Left ventricle myocardium superior (tissue), 1 donor: ENCODE data around the gene CDK6. TPM values are rescaled to one million over a fixed set of nuclear protein-coding genes. Genes with fewer than 3 reads are reported as not detected.
"Not testable (repeated sequence)": the region's sequence is repeated elsewhere in the genome, so short reads cannot be mapped to it uniquely, and the experiment has no call there.

Source experiments
- ATAC-seq: fragments of 200-7000 bp; cut with Tn5 transposase; one replicate; pipeline ENCODE4 v1.9.1; 2020; ENCODE audit warnings: mild to moderate bottlenecking, moderate library complexity
- DNase-seq: peaks from one replicate; pipeline ENCODE4 v3.0.0-alpha.2; 2020
- intact Hi-C: fragments of 100-400 bp; cut with micrococcal nuclease; formaldehyde crosslinking; loops from one replicate; pipeline ENCODE4 v1.11.0; 2022
- long read RNA-seq: library from polyadenylated mRNA; unstranded; transcript quantifications from one replicate; pipeline ENCODE4 v2.0.0, GENCODE V29; 2021
- total RNA-seq: library from RNA; stranded (reverse); fragmentation: NEBNext Ultra II Directional; extraction: Animal tissue kit (Norgen Biotek cat#: 25700); gene quantifications from one replicate; pipeline ENCODE4 v1.2.1, GENCODE V29; 2021
- donor health status: DM: no; HTN: yes; CAD: no; lungs with severe emphysema.

Gene CDK6
- 27.5 TPM for total RNA-seq
- long read RNA-seq, full-length matches to known transcripts = 2 of 18 reads
- long read RNA-seq, partial matches to known transcripts = 9 of 18 reads
- long read RNA-seq, other reads (novel, unspliced or antisense) = 7 of 18 reads

GRCh38 chr7:92836489-92836999 lies at the start of gene CDK6:
Gene CDK6 (minus strand): TSS chr7:92836573. CDS start chr7:92833323, 3,250 bp downstream.
- intact Hi-C loops = no loop called here
- DNase-seq (peak; percentile 74), ATAC-seq (peak; percentile 53)

GRCh38 chr7:92886039-92886438 lies 49.7 kb upstream of the CDK6 start:
- ATAC-seq, DNase-seq, intact Hi-C loops: not testable (repeated sequence)

- no peak for ATAC-seq
- intact Hi-C loops = no loop called here
- no peak for DNase-seq
Observed at GRCh38 chr7:92884218-92884617, 47.8 kb upstream of the CDK6 start.

- no peak for DNase-seq
- intact Hi-C loops = no loop called here
- ATAC-seq = no peak
Observed at GRCh38 chr7:92882760-92883159, 46.4 kb upstream of the CDK6 start.

GRCh38 chr7:92881091-92881485 lies 44.7 kb upstream of the CDK6 start:
- ATAC-seq (no peak), DNase-seq (no peak)
- intact Hi-C loops = no loop called here

- DNase-seq (no peak), ATAC-seq (peak; percentile 68)
- intact Hi-C loops = no loop called here
Observed at GRCh38 chr7:92880212-92881090, 44.1 kb upstream of the CDK6 start.

GRCh38 chr7:92877367-92877766 lies 41.0 kb upstream of the CDK6 start:
- intact Hi-C loops = no loop called here
- no peak for DNase-seq
- ATAC-seq = no peak

GRCh38 chr7:92876836-92877235 lies 40.5 kb upstream of the CDK6 start:
- no peak for ATAC-seq
- intact Hi-C loops = no loop called here
- DNase-seq = no peak

GRCh38 chr7:92875719-92876118 lies 39.3 kb upstream of the CDK6 start:
- no peak for ATAC-seq
- DNase-seq = no peak
- intact Hi-C loops = no loop called here

GRCh38 chr7:92875173-92875572 lies 38.8 kb upstream of the CDK6 start:
- intact Hi-C loops = no loop called here
- DNase-seq (no peak), ATAC-seq (no peak)

GRCh38 chr7:92874567-92874966 lies 38.2 kb upstream of the CDK6 start:
- ATAC-seq = no peak
- no peak for DNase-seq
- intact Hi-C loops = no loop called here

- ATAC-seq (no peak), DNase-seq (no peak)
- intact Hi-C loops = no loop called here
Observed at GRCh38 chr7:92873776-92874175, 37.4 kb upstream of the CDK6 start.

GRCh38 chr7:92872701-92873100 lies 36.3 kb upstream of the CDK6 start:
- DNase-seq = no peak

GRCh38 chr7:92868683-92869293 lies 32.4 kb upstream of the CDK6 start:
- intact Hi-C loops = no loop called here
- DNase-seq (no peak), ATAC-seq (no peak)

More at GRCh38 chr7:92872701-92873100, 36.3 kb upstream of the CDK6 start:
- intact Hi-C loops = no loop called here
- ATAC-seq = no peak

GRCh38 chr7:92864169-92864568 lies 27.8 kb upstream of the CDK6 start:
- intact Hi-C loops, DNase-seq: not testable (repeated sequence)

GRCh38 chr7:92856436-92856835 lies 20.1 kb upstream of the CDK6 start:
- DNase-seq (no peak), ATAC-seq (no peak)
- intact Hi-C loops = loop anchor here (5.0 kb wide), 1 partner anchor 121 kb away; no protein-coding TSS in a partner anchor

More at GRCh38 chr7:92864169-92864568, 27.8 kb upstream of the CDK6 start:
- ATAC-seq = not testable (repeated sequence)

- intact Hi-C loops = loop anchor here (5.0 kb wide), 1 partner anchor 123 kb away; no protein-coding TSS in a partner anchor
- DNase-seq (no peak), ATAC-seq (no peak)
Observed at GRCh38 chr7:92854501-92855238, 18.3 kb upstream of the CDK6 start.

GRCh38 chr7:92851732-92852131 lies 15.4 kb upstream of the CDK6 start:
- intact Hi-C loops = no loop called here
- no peak for DNase-seq

GRCh38 chr7:92850516-92850915 lies 14.1 kb upstream of the CDK6 start:
- DNase-seq (no peak), ATAC-seq (no peak)
- intact Hi-C loops = no loop called here

More at GRCh38 chr7:92851732-92852131, 15.4 kb upstream of the CDK6 start:
- no peak for ATAC-seq
